HCT116 (cell line): ENCODE measurements around the gene EIF4G3. TPM values are rescaled to one million over a fixed set of nuclear protein-coding genes. Genes with fewer than 3 reads are reported as not detected.

Experiments
- ATAC-seq: fragments of 200-7000 bp; cut with Tn5 transposase; 2 replicates; pipeline ENCODE4 v1.9.1; 2020; ENCODE audit warnings: mild to moderate bottlenecking, moderate library complexity
- BruUV-seq: library from RNA; stranded (reverse); fragments of 400-500 nt; replicated peaks from 2 replicates; lab custom pipeline; 2021; lab: Mats Ljungman, UMichigan
- CTCF ChIA-PET: fragments of 300-600 bp; sonication (Branson Sonifier 250); formaldehyde crosslinking; loops from one replicate; lab custom pipeline; 2021; ENCODE audit warnings: antibody characterized with exemption; lab: Charles Lee
- POLR2A ChIA-PET: fragments of 300-600, 350-600 bp; sonication (Branson Sonifier 250); formaldehyde crosslinking; loops from one replicate; lab custom pipeline; 2021; ENCODE audit warnings: antibody characterized with exemption; lab: Charles Lee
- RAD21 ChIA-PET, 2 experiments: fragments of 300-600 bp; sonication (Branson Sonifier 250); formaldehyde crosslinking; loops; one replicate each; lab custom pipeline; 2023; ENCODE audit warnings: low total read pairs in 2 of 2; ENCODE audit not compliant: uncharacterized antibody in 2 of 2, unreplicated experiment in 2 of 2, low non-redundant PET in 1 of 2; lab: Charles Lee
- DNase-seq: peaks from one replicate; pipeline ENCODE4 v3.0.0-alpha.2; 2010; ENCODE audit warnings: low read depth, low spot score
- H2AFZ ChIP-seq: fragments of 200-600 bp; shearing (Covaris generic), sonication (generic); 2 replicates; pipeline ENCODE4 v1.6.1; 2017; ENCODE audit warnings: low read depth, mixed run types, mixed read lengths, antibody characterized with exemption, low read length; ENCODE audit not compliant: poor library complexity, severe bottlenecking
- H3K27ac ChIP-seq: 2 replicates; pipeline ENCODE4 v1.5.1; 2012; ENCODE audit warnings: low read depth, low read length
- H3K27me3 ChIP-seq: fragments of 200-600 bp; sonication (generic); 2 replicates; pipeline ENCODE4 v1.6.1; 2016; ENCODE audit warnings: mixed run types, low read length, mixed read lengths; ENCODE audit not compliant: insufficient read depth
- H3K36me3 ChIP-seq, 2 experiments: fragments of 200-500 bp in 1 of 2; fragments of 200-600 bp in 1 of 2; sonication (Bioruptor generic) in 1 of 2; sonication (generic) in 1 of 2; 2 replicates each; pipeline versions ENCODE4 v1.5.1 to v1.6.1; 2014 to 2016; ENCODE audit warnings: low read length in 2 of 2, inconsistent platforms in 1 of 2, mixed read lengths in 1 of 2, mixed run types in 1 of 2; ENCODE audit not compliant: insufficient read depth in 2 of 2, control insufficient read depth in 1 of 2
- H3K4me1 ChIP-seq, 2 experiments: fragments of 200-600 bp in 1 of 2; sonication (generic) in 1 of 2; 2 replicates each; pipeline versions ENCODE4 v1.5.1 to v1.6.1; 2012 to 2017; ENCODE audit warnings: low read length in 2 of 2, inconsistent platforms in 1 of 2, mild to moderate bottlenecking in 1 of 2, mixed read lengths in 1 of 2, mixed run types in 1 of 2, moderate library complexity in 1 of 2; ENCODE audit not compliant: insufficient read depth in 2 of 2, control insufficient read depth in 1 of 2
- H3K4me2 ChIP-seq: fragments of 200-600 bp; sonication (generic); 2 replicates; pipeline ENCODE4 v1.6.1; 2017; ENCODE audit warnings: mixed run types, low read length, mixed read lengths
- H3K4me3 ChIP-seq, 2 experiments: fragments of 200-600 bp in 1 of 2; sonication (generic) in 1 of 2; replicated peaks in 1 of 2; 2 replicates each; pipeline ENCODE4 v1.5.1; 2011 to 2016; ENCODE audit warnings: low read length in 2 of 2, control low read depth in 1 of 2, low read depth in 1 of 2, mild to moderate bottlenecking in 1 of 2, mixed read lengths in 1 of 2, mixed run types in 1 of 2
- H3K79me2 ChIP-seq: fragments of 200-600 bp; sonication (generic); 2 replicates; pipeline ENCODE4 v1.6.1; 2017; ENCODE audit warnings: mild to moderate bottlenecking, mixed run types, low read length, moderate library complexity, mixed read lengths; ENCODE audit not compliant: insufficient read depth
- H3K9ac ChIP-seq: fragments of 200-600 bp; sonication (generic); 2 replicates; pipeline ENCODE4 v1.6.1; 2016; ENCODE audit warnings: low read length, mixed read lengths
- H3K9me2 ChIP-seq: fragments of 200-600 bp; sonication (generic), shearing (Covaris generic); 2 replicates; pipeline ENCODE4 v1.6.1; 2017; ENCODE audit warnings: mixed run types, mild to moderate bottlenecking, moderate library complexity; ENCODE audit not compliant: insufficient read depth
- H3K9me3 ChIP-seq, 2 experiments: fragments of 200-500 bp in 1 of 2; fragments of 200-600 bp in 1 of 2; sonication (Bioruptor generic) in 1 of 2; sonication (generic) in 1 of 2; 2 replicates each; pipeline ENCODE4 v1.6.1; 2014 to 2017; ENCODE audit warnings: low read length in 2 of 2, mixed read lengths in 2 of 2, inconsistent platforms in 1 of 2, low read depth in 1 of 2, mild to moderate bottlenecking in 1 of 2, mixed run types in 1 of 2, moderate library complexity in 1 of 2; ENCODE audit not compliant: control insufficient read depth in 1 of 2, insufficient read depth in 1 of 2
- H4K20me1 ChIP-seq: fragments of 200-600 bp; sonication (generic), shearing (Covaris generic); 2 replicates; pipeline ENCODE4 v1.6.1; 2017; ENCODE audit warnings: mixed run types, mild to moderate bottlenecking, moderate library complexity; ENCODE audit not compliant: insufficient read depth
- ATF3 ChIP-seq: IDR thresholded peaks from 2 replicates; pipeline ENCODE4 v1.6.1; 2012
- EGR1 ChIP-seq: IDR thresholded peaks from 2 replicates; pipeline ENCODE4 v1.6.1; 2012; ENCODE audit warnings: low read depth
- ELF1 ChIP-seq: IDR thresholded peaks from 2 replicates; pipeline ENCODE4 v1.6.1; 2012; ENCODE audit warnings: low read depth, borderline replicate concordance
- FOSL1 ChIP-seq: IDR thresholded peaks from 2 replicates; pipeline ENCODE4 v1.6.1; 2012; ENCODE audit warnings: low read depth
- JUND ChIP-seq: IDR thresholded peaks from 2 replicates; pipeline ENCODE4 v1.6.1; 2012
- POLR2A ChIP-seq: IDR thresholded peaks from 2 replicates; pipeline ENCODE4 v1.7.0; 2011; ENCODE audit warnings: borderline replicate concordance; ENCODE audit not compliant: insufficient read depth, insufficient read length; ENCODE audit errors: extremely low read depth
- POLR2AphosphoS5 ChIP-seq: IDR thresholded peaks from 2 replicates; pipeline ENCODE4 v1.6.1; 2011; ENCODE audit warnings: mild to moderate bottlenecking, low read depth, low read length, moderate library complexity
- SIN3A ChIP-seq: IDR thresholded peaks from 2 replicates; pipeline ENCODE4 v1.6.1; 2012; ENCODE audit warnings: low read depth
- SP1 ChIP-seq: IDR thresholded peaks from 2 replicates; pipeline ENCODE4 v1.6.1; 2012; ENCODE audit warnings: low read depth
- YY1 ChIP-seq: IDR thresholded peaks from 2 replicates; pipeline ENCODE4 v1.6.1; 2011; ENCODE audit warnings: low read length, low read depth, moderate library complexity, mild to moderate bottlenecking; ENCODE audit not compliant: insufficient replicate concordance; ENCODE audit errors: extremely low read depth
- ZNF274 ChIP-seq: fragments of 200-500 bp; sonication (Bioruptor generic); IDR thresholded peaks from 2 replicates; pipeline ENCODE4 v1.6.1; 2014; ENCODE audit warnings: mild to moderate bottlenecking, low read depth, low read length, inconsistent platforms
- intact Hi-C: fragments of 100-400 bp; cut with micrococcal nuclease; formaldehyde crosslinking; loops from 2 replicates; pipeline ENCODE4 v1.10.0; 2022
- total RNA-seq: library from RNA; stranded (reverse); gene quantifications from one replicate; pipeline ENCODE4 v1.2.1, GENCODE V29; 2021; ENCODE audit not compliant: unreplicated experiment
- TF ChIP-seq, protein P1 (sequence below), 3 experiments: fragments of 200-600 bp in 1 of 3; sonication (generic) in 1 of 3; IDR thresholded peaks in 2 of 3; conservative IDR thresholded peaks in 1 of 3; 2 replicates each; pipeline ENCODE4 v1.5.1; 2012 to 2017; ENCODE audit warnings: low read depth in 2 of 3, low read length in 2 of 3, antibody characterized with exemption in 1 of 3, borderline replicate concordance in 1 of 3, control low read depth in 1 of 3, mild to moderate bottlenecking in 1 of 3, mixed read lengths in 1 of 3, mixed run types in 1 of 3, moderate library complexity in 1 of 3; ENCODE audit not compliant: insufficient read depth in 1 of 3
- TF ChIP-seq, protein P2 (sequence below): IDR thresholded peaks from 2 replicates; pipeline ENCODE4 v1.6.1; 2012

EIF4G3 gene
- total RNA-seq, 1 experiment from 2014 or later: 40.1 TPM

DNA sequence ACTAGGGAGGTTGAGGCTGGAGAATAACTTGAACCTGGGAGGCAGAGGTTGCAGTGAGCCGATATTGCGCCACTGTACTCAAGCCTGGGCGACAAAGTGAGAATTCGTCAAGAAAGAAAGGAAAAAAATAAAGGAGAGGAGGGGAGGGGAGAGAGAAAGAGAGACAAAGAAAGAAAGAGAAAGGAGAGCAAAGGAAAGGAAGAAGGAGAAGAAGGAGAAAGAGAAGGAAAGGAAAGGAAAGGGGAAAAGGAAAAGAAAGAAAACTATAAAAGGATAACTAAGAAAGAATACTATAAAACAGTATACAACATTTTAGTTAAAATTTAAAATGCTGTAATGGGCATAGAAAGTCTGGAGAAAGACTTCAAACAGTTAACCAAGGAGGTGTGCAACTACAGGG is 33.6 kb downstream of the EIF4G3 start:
- RAD21 ChIA-PET: no interaction called here
- ATAC-seq (no peak), DNase-seq (no peak)
- H3K9me3 ChIP-seq: no peaks in the 10 kb centered on the region
- no peak overlapping the region for H3K4me2 ChIP-seq
- TF ChIP-seq POLR2A: no peak
- no peak for TF ChIP-seq JUND
- no peak for TF ChIP-seq ZNF274
- no peak for TF ChIP-seq FOSL1
- TF ChIP-seq, protein P1, sequence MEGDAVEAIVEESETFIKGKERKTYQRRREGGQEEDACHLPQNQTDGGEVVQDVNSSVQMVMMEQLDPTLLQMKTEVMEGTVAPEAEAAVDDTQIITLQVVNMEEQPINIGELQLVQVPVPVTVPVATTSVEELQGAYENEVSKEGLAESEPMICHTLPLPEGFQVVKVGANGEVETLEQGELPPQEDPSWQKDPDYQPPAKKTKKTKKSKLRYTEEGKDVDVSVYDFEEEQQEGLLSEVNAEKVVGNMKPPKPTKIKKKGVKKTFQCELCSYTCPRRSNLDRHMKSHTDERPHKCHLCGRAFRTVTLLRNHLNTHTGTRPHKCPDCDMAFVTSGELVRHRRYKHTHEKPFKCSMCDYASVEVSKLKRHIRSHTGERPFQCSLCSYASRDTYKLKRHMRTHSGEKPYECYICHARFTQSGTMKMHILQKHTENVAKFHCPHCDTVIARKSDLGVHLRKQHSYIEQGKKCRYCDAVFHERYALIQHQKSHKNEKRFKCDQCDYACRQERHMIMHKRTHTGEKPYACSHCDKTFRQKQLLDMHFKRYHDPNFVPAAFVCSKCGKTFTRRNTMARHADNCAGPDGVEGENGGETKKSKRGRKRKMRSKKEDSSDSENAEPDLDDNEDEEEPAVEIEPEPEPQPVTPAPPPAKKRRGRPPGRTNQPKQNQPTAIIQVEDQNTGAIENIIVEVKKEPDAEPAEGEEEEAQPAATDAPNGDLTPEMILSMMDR (IDR thresholded peaks at IDR 0.05 in 2 of 3, conservative IDR thresholded peaks at IDR 0.05 in 1 of 3; ENCODE audit: borderline replicate concordance in 1 of 3, insufficient read depth in 1 of 3, low read depth in 2 of 3, low read length in 2 of 3): no peak
- no peak for TF ChIP-seq ELF1
- TF ChIP-seq EGR1: no peak
- no peak overlapping the region for H3K4me3 ChIP-seq
- peaks cover 11% of the 10 kb centered on the region for H3K79me2 ChIP-seq
- no peaks in the 10 kb centered on the region for H3K4me1 ChIP-seq
- no peak overlapping the region for H3K9ac ChIP-seq
- no peak overlapping the region for H3K27ac ChIP-seq
- H4K20me1 ChIP-seq: no peaks in the 10 kb centered on the region
- no peak overlapping the region for H2AFZ ChIP-seq
- intact Hi-C loops: no loop called here
- POLR2A ChIA-PET: no interaction called here
- BruUV-seq: no TSS peak
- no peaks in the 10 kb centered on the region for H3K36me3 ChIP-seq
- no peaks in the 10 kb centered on the region for H3K9me2 ChIP-seq
- H3K27me3 ChIP-seq: no peaks in the 10 kb centered on the region
- CTCF ChIA-PET: no interaction called here

GRCh38 chr1:21141030-21141429 is 35.7 kb downstream of the EIF4G3 start:
- ChIA-PET CTCF (no interaction called here), RAD21 (no interaction called here), POLR2A (interaction anchor here (0.6 kb wide), 1 partner anchor 453 kb away, joined by 3 read pairs; no protein-coding TSS in a partner anchor)
- Histone ChIP-seq H3K27ac (no peak overlapping the region), H3K9me2 (no peaks in the 10 kb centered on the region), H3K9ac (no peak overlapping the region), H3K4me3 (no peak overlapping the region), H3K4me2 (no peak overlapping the region), H3K27me3 (no peaks in the 10 kb centered on the region), H2AFZ (no peak overlapping the region), H3K4me1 (no peaks in the 10 kb centered on the region), H3K79me2 (peaks cover 13% of the 10 kb centered on the region), H3K36me3 (no peaks in the 10 kb centered on the region; a peak in 1 of 4 replicates), H3K9me3 (no peaks in the 10 kb centered on the region), H4K20me1 (no peaks in the 10 kb centered on the region)
- TF ChIP-seq, protein P2, sequence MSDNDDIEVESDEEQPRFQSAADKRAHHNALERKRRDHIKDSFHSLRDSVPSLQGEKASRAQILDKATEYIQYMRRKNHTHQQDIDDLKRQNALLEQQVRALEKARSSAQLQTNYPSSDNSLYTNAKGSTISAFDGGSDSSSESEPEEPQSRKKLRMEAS: no peak
- TF ChIP-seq POLR2AphosphoS5 (no peak), SIN3A (no peak), YY1 (no peak), ZNF274 (no peak), ATF3 (no peak), SP1 (no peak)
- TF ChIP-seq, protein P1 (IDR thresholded peaks at IDR 0.05 in 2 of 3, conservative IDR thresholded peaks at IDR 0.05 in 1 of 3; ENCODE audit: borderline replicate concordance in 1 of 3, insufficient read depth in 1 of 3, low read depth in 2 of 3, low read length in 2 of 3): no peak
- ATAC-seq: no peak
- BruUV-seq: no TSS peak
- no peak for DNase-seq
- intact Hi-C loops: no loop called here
